Thoracic aorta (tissue), 2 donors: Measurements from ENCODE around the gene SRSF10. TPM values are rescaled to one million over a fixed set of nuclear protein-coding genes. Genes with fewer than 3 reads are reported as not detected.

ENCODE experiments used
- ATAC-seq: fragments of 150-250 bp; one replicate; pipeline ENCODE4 v1.8.0; 2017; ENCODE audit warnings: low read depth; ENCODE audit not compliant: insufficient number of reproducible peaks, low FRiP score
- DNase-seq: peaks from one replicate; pipeline ENCODE4 v3.0.0-alpha.2; 2020; ENCODE audit warnings: low spot score
- H3K27ac ChIP-seq, 2 donors: fragments of 200-600 bp; sonication (generic); 1 replicate in 1 of 2; 2 replicates in 1 of 2; pipeline ENCODE4 v1.5.1; 2016; ENCODE audit warnings: mild to moderate bottlenecking in 2 of 2, moderate library complexity in 2 of 2
- H3K27me3 ChIP-seq: fragments of 200-600 bp; sonication (generic); replicated peaks from 2 replicates; pipeline ENCODE4 v1.6.0; 2016; ENCODE audit warnings: mild to moderate bottlenecking; ENCODE audit not compliant: insufficient read depth
- H3K36me3 ChIP-seq: fragments of 200-600 bp; sonication (generic); one replicate; pipeline ENCODE4 v1.5.1; 2016
- H3K4me1 ChIP-seq, 2 donors: fragments of 200-600 bp; sonication (generic); 1 replicate in 1 of 2; 2 replicates in 1 of 2; pipeline versions ENCODE4 v1.5.1 to v1.6.0; 2016; ENCODE audit warnings: low read depth in 2 of 2, mild to moderate bottlenecking in 1 of 2; ENCODE audit not compliant: control insufficient read depth in 1 of 2
- H3K4me3 ChIP-seq: fragments of 200-600 bp; sonication (generic); 2 replicates; pipeline ENCODE4 v1.5.1; 2016; ENCODE audit warnings: mild to moderate bottlenecking
- H3K9me3 ChIP-seq: fragments of 200-600 bp; sonication (generic); 2 replicates; pipeline ENCODE4 v1.5.1; 2016
- CTCF ChIP-seq: fragments of 200-600 bp; sonication (generic); IDR thresholded peaks from one replicate; pipeline ENCODE4 v1.5.1; 2019; ENCODE audit warnings: antibody characterized with exemption
- total RNA-seq, 2 donors: library from RNA; depleted of rRNA; stranded (reverse); fragments of >200 nt; gene quantifications; one replicate each; pipeline versions ENCODE4 v1.1.0 to v1.2.3, GENCODE V29; 2016

Gene SRSF10
- total RNA-seq, 2 donors from 2014 or later = 73.9 to 126 TPM

DNA sequence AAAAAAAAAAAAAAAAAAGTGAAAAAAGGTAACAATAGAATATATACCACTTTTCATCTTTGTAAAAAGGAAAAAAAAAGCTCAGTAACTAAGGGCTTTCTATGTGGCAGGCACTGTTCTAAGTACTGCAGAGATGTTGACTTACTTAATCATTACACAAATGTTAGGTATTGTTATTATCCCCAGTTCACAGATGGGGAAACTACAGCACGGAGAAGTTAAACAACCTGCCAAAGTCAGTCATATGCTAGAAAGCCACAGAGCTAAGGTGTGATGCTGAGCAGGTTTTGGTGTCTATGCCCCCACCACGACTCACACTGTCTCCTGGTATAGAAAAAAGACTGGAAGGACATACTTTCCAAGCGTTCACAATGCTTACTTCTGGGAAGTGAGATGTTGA lies 27.1 kb downstream of the SRSF10 start:
- DNase-seq (no peak), ATAC-seq (no peak)
- Histone ChIP-seq H3K4me3 (no peak overlapping the region), H3K27me3 (no peaks in the 10 kb centered on the region), H3K4me1 (peaks cover under 1 to 15% of the 10 kb centered on the region in 2 donors), H3K36me3 (no peaks in the 10 kb centered on the region), H3K27ac (no peak overlapping the region), H3K9me3 (no peaks in the 10 kb centered on the region)
- no peak for TF ChIP-seq CTCF

- TF ChIP-seq CTCF = no peak
- H3K4me1 ChIP-seq = peaks cover 0 to 11% of the 10 kb centered on the region in 2 donors
- H3K27me3 ChIP-seq = no peaks in the 10 kb centered on the region
- no peak for ATAC-seq
- H3K36me3 ChIP-seq = no peaks in the 10 kb centered on the region
- DNase-seq = no peak
- H3K4me3 ChIP-seq = no peak overlapping the region
- no peak overlapping the region for H3K27ac ChIP-seq
- H3K9me3 ChIP-seq = no peaks in the 10 kb centered on the region
These were observed 32.8 kb downstream of the SRSF10 start for GRCh38 chr1:23947366-23947765.

- Histone ChIP-seq H3K9me3 (no peaks in the 10 kb centered on the region), H3K4me1 (peaks cover 0 to 1% of the 10 kb centered on the region in 2 donors), H3K4me3 (no peak overlapping the region), H3K36me3 (no peaks in the 10 kb centered on the region), H3K27me3 (no peaks in the 10 kb centered on the region), H3K27ac (no peak overlapping the region)
- no peak for TF ChIP-seq CTCF
- DNase-seq (no peak), ATAC-seq (no peak)
These were observed 43.5 kb downstream of the SRSF10 start for GRCh38 chr1:23936481-23937176.

DNA sequence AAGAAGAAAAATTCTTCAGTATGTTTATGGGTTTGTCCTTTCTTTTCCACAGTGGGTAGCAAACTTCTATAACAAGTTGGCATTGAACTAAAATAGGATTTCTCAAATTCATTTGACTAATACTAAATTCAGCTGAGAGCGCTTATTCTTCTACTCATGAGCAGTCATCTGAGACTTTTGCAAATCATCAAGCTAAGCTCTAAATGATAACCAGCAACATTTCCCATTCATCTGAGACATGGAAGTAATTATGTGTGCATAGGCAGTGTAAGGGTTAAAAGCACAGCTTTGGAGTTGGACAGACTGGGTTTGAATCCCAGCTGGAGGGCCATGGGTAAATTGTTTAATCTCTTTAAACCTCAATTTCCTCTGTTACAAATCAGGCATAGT lies 48.6 kb downstream of the SRSF10 start:
- DNase-seq = no peak
- Histone ChIP-seq H3K27ac (peak overlapping the region; percentile 78 to 81), H3K4me3 (peak overlapping the region; percentile 56), H3K36me3 (no peaks in the 10 kb centered on the region), H3K4me1 (peaks cover 0 to 14% of the 10 kb centered on the region in 2 donors), H3K9me3 (no peaks in the 10 kb centered on the region), H3K27me3 (no peaks in the 10 kb centered on the region)
- ATAC-seq = no peak
- TF ChIP-seq CTCF = no peak

DNA sequence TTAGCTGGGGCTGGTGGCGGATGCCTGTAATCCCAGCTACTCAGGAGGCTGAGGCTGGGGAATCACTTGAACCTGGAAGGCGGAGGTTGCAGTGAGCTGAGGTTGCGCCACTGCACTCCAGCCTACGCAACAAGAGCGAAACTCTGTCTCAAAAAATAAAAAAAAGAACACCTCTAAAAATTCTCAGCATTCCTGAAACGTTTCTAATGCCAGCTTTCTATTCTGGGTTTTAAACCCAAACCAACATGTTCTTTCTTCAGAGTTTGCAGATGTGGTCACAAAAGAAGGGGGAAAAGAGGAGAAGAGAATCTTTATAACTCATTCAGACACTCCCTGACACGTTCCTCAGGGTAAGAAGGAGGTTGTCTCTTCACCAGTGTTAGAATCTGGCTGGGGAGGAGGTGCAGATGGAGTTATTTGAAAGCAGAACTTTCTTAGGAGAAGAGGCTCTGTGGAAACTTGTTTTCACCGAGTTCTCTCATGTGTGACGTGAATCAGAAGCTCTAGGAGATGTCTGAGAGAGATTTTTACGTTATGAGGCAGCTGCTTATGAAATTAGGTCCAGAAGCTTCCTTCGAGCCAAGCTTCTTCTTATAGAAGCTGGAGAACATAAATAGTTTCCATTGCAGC lies 49.2 kb downstream of the SRSF10 start:
- Histone ChIP-seq H3K4me3 (peak overlapping the region; percentile 56), H3K27me3 (no peaks in the 10 kb centered on the region), H3K9me3 (no peaks in the 10 kb centered on the region), H3K27ac (peak overlapping the region; percentile 78 to 81), H3K36me3 (no peaks in the 10 kb centered on the region), H3K4me1 (peaks cover 0 to 14% of the 10 kb centered on the region in 2 donors)
- no peak for DNase-seq
- TF ChIP-seq CTCF = no peak
- ATAC-seq = peak; percentile 58
